ENCODE results near the gene CLCN6. TPM values are rescaled to one million over a fixed set of nuclear protein-coding genes. Genes with fewer than 3 reads are reported as not detected.

CLCN6 gene
- total and polyA plus RNA-seq, 2 of the 13 experiments (the other 11 are each of a cell fraction or from before 2014, with no cell fraction given), result 14.9 to 19.3 TPM

- TF ChIP-seq, protein P1, sequence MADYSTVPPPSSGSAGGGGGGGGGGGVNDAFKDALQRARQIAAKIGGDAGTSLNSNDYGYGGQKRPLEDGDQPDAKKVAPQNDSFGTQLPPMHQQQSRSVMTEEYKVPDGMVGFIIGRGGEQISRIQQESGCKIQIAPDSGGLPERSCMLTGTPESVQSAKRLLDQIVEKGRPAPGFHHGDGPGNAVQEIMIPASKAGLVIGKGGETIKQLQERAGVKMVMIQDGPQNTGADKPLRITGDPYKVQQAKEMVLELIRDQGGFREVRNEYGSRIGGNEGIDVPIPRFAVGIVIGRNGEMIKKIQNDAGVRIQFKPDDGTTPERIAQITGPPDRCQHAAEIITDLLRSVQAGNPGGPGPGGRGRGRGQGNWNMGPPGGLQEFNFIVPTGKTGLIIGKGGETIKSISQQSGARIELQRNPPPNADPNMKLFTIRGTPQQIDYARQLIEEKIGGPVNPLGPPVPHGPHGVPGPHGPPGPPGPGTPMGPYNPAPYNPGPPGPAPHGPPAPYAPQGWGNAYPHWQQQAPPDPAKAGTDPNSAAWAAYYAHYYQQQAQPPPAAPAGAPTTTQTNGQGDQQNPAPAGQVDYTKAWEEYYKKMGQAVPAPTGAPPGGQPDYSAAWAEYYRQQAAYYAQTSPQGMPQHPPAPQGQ (CRISPR knock-in tag; IDR thresholded peaks at IDR 0.05; ENCODE audit: borderline replicate concordance), result no peak
- TF ChIP-seq NR0B2 (CRISPR knock-in tag; IDR thresholded peaks at IDR 0.05) (no peak), GATA4 (IDR thresholded peaks at IDR 0.05; ENCODE audit: borderline replicate concordance, low read depth) (peak; percentile 51), MTF1 (CRISPR knock-in tag; IDR thresholded peaks at IDR 0.05) (no peak), WIZ (CRISPR knock-in tag; IDR thresholded peaks at IDR 0.05) (peak; percentile 81; the same call in 1 of the 2 replicates), PHB2 (IDR thresholded peaks at IDR 0.05; ENCODE audit: partially characterized antibody) (no peak), PHF20 (CRISPR knock-in tag; IDR thresholded peaks at IDR 0.05) (peak; percentile 87), RELA (CRISPR knock-in tag; IDR thresholded peaks at IDR 0.05) (peak; percentile 68; the same call in 1 of the 2 replicates), CCDC6 (CRISPR knock-in tag; IDR thresholded peaks at IDR 0.05) (peak; percentile 67; the same call in 1 of the 2 replicates), ZNF367 (CRISPR knock-in tag; IDR thresholded peaks at IDR 0.05; ENCODE audit: borderline replicate concordance) (peak; percentile 77), ZFP82 (CRISPR knock-in tag; IDR thresholded peaks at IDR 0.05; ENCODE audit: borderline replicate concordance) (no peak), BHLHE40 (IDR thresholded peaks at IDR 0.05; ENCODE audit: low read length) (peak; percentile 99), ZNF382 (CRISPR knock-in tag; IDR thresholded peaks at IDR 0.05; ENCODE audit: borderline replicate concordance) (no peak), MIXL1 (CRISPR knock-in tag; IDR thresholded peaks at IDR 0.05) (0 out of 2 replicates have a peak, but pooled peaks have one; percentile 30), RORA (CRISPR knock-in tag; IDR thresholded peaks at IDR 0.05) (no peak), XRCC5 (optimal IDR thresholded peaks at IDR 0.05; ENCODE audit: low read length) (peak; percentile 65)
- TF ChIP-seq, protein P2, sequence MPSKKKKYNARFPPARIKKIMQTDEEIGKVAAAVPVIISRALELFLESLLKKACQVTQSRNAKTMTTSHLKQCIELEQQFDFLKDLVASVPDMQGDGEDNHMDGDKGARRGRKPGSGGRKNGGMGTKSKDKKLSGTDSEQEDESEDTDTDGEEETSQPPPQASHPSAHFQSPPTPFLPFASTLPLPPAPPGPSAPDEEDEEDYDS (CRISPR knock-in tag; IDR thresholded peaks at IDR 0.05), result peak; percentile 83
- TF ChIP-seq, protein P3, sequence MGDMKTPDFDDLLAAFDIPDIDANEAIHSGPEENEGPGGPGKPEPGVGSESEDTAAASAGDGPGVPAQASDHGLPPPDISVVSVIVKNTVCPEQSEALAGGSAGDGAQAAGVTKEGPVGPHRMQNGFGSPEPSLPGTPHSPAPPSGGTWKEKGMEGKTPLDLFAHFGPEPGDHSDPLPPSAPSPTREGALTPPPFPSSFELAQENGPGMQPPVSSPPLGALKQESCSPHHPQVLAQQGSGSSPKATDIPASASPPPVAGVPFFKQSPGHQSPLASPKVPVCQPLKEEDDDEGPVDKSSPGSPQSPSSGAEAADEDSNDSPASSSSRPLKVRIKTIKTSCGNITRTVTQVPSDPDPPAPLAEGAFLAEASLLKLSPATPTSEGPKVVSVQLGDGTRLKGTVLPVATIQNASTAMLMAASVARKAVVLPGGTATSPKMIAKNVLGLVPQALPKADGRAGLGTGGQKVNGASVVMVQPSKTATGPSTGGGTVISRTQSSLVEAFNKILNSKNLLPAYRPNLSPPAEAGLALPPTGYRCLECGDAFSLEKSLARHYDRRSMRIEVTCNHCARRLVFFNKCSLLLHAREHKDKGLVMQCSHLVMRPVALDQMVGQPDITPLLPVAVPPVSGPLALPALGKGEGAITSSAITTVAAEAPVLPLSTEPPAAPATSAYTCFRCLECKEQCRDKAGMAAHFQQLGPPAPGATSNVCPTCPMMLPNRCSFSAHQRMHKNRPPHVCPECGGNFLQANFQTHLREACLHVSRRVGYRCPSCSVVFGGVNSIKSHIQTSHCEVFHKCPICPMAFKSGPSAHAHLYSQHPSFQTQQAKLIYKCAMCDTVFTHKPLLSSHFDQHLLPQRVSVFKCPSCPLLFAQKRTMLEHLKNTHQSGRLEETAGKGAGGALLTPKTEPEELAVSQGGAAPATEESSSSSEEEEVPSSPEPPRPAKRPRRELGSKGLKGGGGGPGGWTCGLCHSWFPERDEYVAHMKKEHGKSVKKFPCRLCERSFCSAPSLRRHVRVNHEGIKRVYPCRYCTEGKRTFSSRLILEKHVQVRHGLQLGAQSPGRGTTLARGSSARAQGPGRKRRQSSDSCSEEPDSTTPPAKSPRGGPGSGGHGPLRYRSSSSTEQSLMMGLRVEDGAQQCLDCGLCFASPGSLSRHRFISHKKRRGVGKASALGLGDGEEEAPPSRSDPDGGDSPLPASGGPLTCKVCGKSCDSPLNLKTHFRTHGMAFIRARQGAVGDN (CRISPR knock-in tag; IDR thresholded peaks at IDR 0.05), result peak; percentile 93
- TF ChIP-seq, protein P4, sequence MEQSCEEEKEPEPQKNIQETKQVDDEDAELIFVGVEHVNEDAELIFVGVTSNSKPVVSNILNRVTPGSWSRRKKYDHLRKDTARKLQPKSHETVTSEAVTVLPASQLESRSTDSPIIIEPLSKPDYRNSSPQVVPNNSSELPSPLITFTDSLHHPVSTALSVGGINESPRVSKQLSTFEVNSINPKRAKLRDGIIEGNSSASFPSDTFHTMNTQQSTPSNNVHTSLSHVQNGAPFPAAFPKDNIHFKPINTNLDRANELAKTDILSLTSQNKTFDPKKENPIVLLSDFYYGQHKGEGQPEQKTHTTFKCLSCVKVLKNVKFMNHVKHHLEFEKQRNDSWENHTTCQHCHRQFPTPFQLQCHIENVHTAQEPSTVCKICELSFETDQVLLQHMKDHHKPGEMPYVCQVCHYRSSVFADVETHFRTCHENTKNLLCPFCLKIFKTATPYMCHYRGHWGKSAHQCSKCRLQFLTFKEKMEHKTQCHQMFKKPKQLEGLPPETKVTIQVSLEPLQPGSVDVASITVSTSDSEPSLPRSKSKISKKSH (CRISPR knock-in tag; IDR thresholded peaks at IDR 0.05; ENCODE audit: borderline replicate concordance), result peak; percentile 62; the same call in 1 of the 2 replicates
These were observed at the start of gene CLCN6, which contains the start of gene MTHFR (continued) for GRCh38 chr1:11805422-11806306.

Data from HepG2 (cell line).